Measurements from ENCODE around the gene TTYH1. TPM values are rescaled to one million over a fixed set of nuclear protein-coding genes. Genes with fewer than 3 reads are reported as not detected.

Gene TTYH1
- total and polyA plus RNA-seq, 9 of the 15 experiments (the other 6 are each of a cell fraction or from before 2014, with no cell fraction given): 0.08 TPM; not detected in 8

DNA sequence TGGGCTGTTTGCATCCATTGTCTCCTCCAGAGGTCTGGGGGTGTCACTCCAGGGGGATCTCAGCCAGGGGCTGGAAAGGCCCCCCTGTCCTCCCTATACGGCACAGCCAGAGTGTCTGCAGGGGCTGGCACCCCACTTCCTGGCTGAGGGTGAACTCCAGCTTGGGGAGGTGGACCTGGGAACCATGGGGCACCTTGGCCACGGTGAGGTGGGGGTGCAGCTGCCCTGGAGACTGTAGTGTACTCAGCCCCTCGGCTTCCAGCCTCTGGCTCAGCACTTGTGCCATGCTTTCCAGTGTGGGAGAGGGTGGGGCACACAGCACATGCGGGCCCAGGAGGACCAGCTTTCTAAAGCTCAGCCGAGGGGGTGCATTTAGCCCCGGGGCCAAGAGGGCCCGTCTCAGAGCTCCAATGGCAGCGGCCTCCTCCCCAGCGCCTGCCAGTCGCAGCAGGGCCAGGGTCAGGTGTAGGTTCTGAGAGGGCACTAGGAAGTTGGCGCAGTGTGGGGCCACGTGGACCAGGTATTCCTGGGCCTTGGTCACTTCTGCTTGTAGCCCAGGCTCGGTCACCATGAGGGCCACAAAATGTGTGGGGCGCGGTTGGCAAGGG lies 46.9 kb downstream of the TTYH1 start (continued):
- TF ChIP-seq ZNF347 (CRISPR knock-in tag; IDR thresholded peaks at IDR 0.05; ENCODE audit: low read depth) (no peak), MYNN (IDR thresholded peaks at IDR 0.05) (no peak), MYNN (CRISPR knock-in tag; IDR thresholded peaks at IDR 0.05) (no peak), ZBTB12 (CRISPR knock-in tag; IDR thresholded peaks at IDR 0.05) (no peak), ZNF121 (CRISPR knock-in tag; conservative IDR thresholded peaks at IDR 0.05) (no peak), CCNT2 (IDR thresholded peaks at IDR 0.05; ENCODE audit: borderline replicate concordance, extremely low read depth, insufficient read length, low read depth, low read length) (peak; percentile 15), CBX5 (IDR thresholded peaks at IDR 0.05; ENCODE audit: borderline replicate concordance, low read depth) (no peak), POLR2B (IDR thresholded peaks at IDR 0.05; ENCODE audit: low read depth, partially characterized antibody) (peak; percentile 66), CCAR2 (IDR thresholded peaks at IDR 0.05; ENCODE audit: low read depth, low read length) (no peak), RHOXF2B (CRISPR knock-in tag; conservative IDR thresholded peaks at IDR 0.05) (no peak), NR1H2 (CRISPR knock-in tag; IDR thresholded peaks at IDR 0.05) (no peak), ARNT (IDR thresholded peaks at IDR 0.05) (no peak), KAT2B (IDR thresholded peaks at IDR 0.05; ENCODE audit: low read depth, low read length) (no peak), CEBPZ (IDR thresholded peaks at IDR 0.05; ENCODE audit: borderline replicate concordance, low read depth, low read length) (no peak), POLR2AphosphoS5 (IDR thresholded peaks at IDR 0.05; ENCODE audit: control insufficient read depth, insufficient read depth, low read depth, low read length) (0 out of 2 replicates have a peak, but pooled peaks have one; percentile 10), ZNF740 (CRISPR knock-in tag; IDR thresholded peaks at IDR 0.05) (0 out of 2 replicates have a peak, but pooled peaks have one; percentile 18), ZNF740 (tag; IDR thresholded peaks at IDR 0.05) (no peak; a peak in 1 of 4 replicates), ZC3H4 (CRISPR knock-in tag; IDR thresholded peaks at IDR 0.05; ENCODE audit: borderline replicate concordance) (0 out of 2 replicates have a peak, but pooled peaks have one; percentile 55), POLR2G (IDR thresholded peaks at IDR 0.05; ENCODE audit: low read depth, low read length) (no peak), PYGO2 (tag; IDR thresholded peaks at IDR 0.05) (no peak)
- TF ChIP-seq, protein P1, sequence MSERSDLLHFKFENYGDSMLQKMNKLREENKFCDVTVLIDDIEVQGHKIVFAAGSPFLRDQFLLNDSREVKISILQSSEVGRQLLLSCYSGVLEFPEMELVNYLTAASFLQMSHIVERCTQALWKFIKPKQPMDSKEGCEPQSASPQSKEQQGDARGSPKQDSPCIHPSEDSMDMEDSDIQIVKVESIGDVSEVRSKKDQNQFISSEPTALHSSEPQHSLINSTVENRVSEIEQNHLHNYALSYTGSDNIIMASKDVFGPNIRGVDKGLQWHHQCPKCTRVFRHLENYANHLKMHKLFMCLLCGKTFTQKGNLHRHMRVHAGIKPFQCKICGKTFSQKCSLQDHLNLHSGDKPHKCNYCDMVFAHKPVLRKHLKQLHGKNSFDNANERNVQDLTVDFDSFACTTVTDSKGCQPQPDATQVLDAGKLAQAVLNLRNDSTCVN (CRISPR knock-in tag; IDR thresholded peaks at IDR 0.05): no peak

All from K562 (cell line).